HG02623 (cell line): ENCODE measurements around the gene NID1.
"Not testable (repeated sequence)": the region's sequence is repeated elsewhere in the genome, so short reads cannot be mapped to it uniquely, and the experiment has no call there.

Experiments used
- ATAC-seq: cut with Tn5 transposase; IDR thresholded peaks from one replicate; pipeline ENCODE4 v1.9.1; 2021; ENCODE audit warnings: moderate library complexity; ENCODE audit not compliant: unreplicated experiment

NID1 gene

GRCh38 chr1:236096660-236097482, 32.0 kb upstream of the NID1 start:
- ATAC-seq = not testable (repeated sequence)

- no peak for ATAC-seq
Observed at GRCh38 chr1:236095705-236096520, 31.0 kb upstream of the NID1 start.

GRCh38 chr1:236092899-236093298, 28.0 kb upstream of the NID1 start:
- ATAC-seq = no peak

- no peak for ATAC-seq
Observed at GRCh38 chr1:236091933-236092318, 27.0 kb upstream of the NID1 start.

DNA sequence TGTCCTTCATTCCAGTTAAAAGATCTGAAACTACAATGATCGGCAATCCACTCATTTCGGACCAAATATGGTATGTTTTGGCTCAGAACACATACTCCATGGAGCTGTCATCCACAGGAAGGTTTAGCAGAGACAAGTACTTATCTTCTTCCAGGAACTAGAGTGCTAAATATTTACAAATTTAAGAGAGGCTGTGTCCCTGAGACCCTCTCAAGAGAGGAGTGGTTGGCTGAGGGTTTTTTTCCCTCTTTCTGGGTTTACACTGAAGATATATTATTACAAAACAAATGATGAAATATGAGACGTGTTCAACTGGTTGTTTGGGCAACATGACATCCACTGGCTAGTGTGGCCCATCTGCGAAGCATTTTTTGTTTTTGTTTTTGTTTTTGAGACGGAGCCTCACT, 25.9 kb upstream of the NID1 start:
- ATAC-seq = no peak

- no peak for ATAC-seq
Observed at GRCh38 chr1:236089046-236089773, 24.3 kb upstream of the NID1 start.

DNA sequence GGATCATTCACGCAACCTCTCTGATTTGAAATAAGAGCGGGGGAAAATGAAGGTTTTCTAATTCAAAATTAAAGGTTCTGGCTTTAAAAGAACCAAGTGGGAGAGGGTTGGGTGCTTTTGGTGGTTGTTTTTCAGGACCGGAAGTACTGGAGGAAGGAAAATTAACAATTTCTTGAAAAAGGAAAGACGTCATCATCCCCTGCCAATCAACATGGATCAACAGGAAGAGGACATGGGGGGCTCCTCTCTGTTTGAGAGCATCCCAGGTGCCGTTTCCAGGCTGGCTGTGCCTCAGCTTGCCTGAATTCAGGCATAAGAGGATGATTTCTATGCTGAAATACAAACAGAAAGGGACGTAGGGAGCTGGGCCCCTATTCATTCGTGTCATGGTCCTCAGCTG, 21.6 kb upstream of the NID1 start:
- ATAC-seq = no peak

DNA sequence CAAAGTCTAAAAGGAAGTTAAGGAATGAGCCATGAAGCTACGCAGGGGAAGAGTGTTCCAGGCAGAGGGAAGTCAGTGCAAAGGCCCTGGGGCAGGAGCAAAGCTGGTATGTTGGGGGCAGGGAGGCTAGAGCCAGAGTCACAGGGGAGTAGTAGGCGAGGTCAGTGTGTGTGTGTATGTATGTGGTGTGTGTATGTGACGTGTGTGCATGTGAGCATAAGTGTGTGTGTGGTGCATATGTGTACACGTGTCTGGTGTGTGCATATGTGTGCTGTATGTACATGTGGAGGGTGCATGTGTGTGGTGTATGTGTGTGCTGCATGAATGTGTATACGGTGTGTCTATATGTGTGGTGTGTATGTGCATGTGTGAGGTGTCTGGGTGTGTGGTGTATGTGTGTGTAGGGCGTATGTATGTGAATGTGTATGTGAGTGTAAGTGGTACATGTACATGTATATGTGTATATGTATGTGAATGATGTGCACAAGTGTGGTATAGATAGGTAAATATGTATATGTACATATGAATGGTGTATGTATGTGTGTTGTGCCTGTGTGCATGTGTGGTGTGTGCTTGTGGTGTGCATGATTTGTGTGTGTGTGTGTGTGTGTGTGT, 20.8 kb upstream of the NID1 start:
- ATAC-seq = no peak

DNA sequence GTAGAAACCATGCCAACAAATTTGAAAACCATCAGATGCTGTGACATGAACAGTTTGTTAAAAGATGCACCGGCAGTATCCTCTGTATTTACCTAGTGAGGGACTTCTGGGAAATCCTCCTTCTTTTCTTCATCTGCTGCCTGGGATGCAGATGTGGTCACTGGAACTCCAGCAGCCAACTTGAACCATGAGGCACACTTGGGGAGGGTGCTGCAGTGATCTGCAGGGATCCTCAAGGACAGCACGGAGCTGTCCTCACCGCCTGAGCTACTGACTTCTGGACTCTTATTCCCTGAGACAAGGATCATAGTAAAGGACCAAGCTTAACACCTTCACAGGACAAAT, 19.5 kb upstream of the NID1 start:
- no peak for ATAC-seq

GRCh38 chr1:236083650-236084385, 18.9 kb upstream of the NID1 start:
- no peak for ATAC-seq

DNA sequence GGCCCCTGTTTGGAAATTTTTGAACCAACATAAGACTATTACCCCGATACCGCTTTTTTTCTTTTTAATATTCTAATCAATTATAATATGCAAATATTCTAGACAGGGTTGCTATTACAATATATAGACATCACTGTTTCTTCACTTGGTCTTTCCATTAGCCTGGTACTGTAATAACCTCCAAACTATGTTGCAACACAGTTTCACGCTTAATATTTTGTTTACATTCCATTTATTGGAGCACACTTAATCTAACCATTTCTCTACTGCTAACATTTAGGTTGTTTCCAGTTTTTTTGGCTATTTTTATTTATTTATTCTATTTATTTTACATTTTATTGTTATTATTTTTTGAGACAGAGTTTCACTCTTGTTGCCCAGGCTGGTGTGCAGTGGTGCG, 17.6 kb upstream of the NID1 start:
- ATAC-seq = no peak

- no peak for ATAC-seq
Observed at GRCh38 chr1:236081546-236082227, 16.8 kb upstream of the NID1 start.

DNA sequence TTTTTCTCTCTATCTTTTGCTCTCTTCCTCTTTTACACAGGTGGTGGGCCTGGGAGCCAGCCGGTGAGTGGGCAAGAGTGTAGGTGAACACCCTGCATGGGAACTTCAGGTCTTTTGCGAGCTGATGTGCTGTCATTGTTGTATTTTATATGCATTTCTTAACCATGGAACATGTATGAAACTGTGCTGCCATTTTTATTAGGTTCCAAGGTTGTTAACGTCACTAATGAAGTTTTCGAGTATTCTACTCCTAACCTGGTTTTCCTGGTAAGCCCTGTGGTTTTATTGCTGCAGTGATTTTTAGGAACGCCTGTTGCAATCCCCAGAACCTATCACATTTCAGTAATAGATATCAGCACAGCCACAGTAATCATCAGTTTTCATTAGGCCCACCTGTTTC, 14.8 kb upstream of the NID1 start:
- ATAC-seq = no peak

- no peak for ATAC-seq
Observed at GRCh38 chr1:236078993-236079392, 14.1 kb upstream of the NID1 start.

DNA sequence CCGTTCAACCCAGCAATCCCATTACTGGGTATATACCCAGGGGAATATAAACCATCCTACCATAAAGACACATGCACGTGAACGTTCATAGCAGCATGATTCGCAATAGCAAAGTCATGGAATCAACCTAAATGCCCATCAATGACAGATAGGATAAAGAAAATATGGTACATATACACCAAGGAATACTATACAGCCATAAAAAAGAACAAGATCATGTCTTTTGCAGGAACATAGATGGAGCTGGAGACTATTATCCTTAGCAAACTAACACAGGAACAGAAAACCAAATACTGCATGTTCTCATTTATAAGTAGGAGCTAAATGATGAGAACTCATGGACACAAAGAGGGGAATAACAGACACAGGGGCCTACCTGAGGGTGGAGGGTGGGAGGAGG, 13.2 kb upstream of the NID1 start:
- ATAC-seq = not testable (repeated sequence)

GRCh38 chr1:236075848-236076247, 11.0 kb upstream of the NID1 start:
- ATAC-seq = no peak

- no peak for ATAC-seq
Observed at GRCh38 chr1:236073307-236073897, 8.5 kb upstream of the NID1 start.

DNA sequence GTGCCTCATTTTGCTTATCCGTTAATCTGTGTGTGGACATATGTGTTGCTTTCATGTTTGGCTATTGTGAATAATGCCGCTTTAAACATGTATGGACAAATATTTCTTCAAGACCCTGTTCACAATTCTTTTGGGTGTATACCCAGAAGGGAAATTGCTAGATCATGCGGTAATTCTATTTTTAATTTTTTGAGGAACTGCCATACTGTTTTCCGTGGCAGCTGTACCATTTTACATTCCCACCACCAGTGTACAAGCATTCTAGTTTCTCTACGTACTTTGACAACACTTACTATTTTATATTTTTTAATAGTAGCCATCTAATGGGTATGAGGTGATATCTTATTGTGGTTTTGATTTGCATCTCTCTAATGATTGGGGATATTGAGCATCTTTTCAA, 7.1 kb upstream of the NID1 start:
- no peak for ATAC-seq

DNA sequence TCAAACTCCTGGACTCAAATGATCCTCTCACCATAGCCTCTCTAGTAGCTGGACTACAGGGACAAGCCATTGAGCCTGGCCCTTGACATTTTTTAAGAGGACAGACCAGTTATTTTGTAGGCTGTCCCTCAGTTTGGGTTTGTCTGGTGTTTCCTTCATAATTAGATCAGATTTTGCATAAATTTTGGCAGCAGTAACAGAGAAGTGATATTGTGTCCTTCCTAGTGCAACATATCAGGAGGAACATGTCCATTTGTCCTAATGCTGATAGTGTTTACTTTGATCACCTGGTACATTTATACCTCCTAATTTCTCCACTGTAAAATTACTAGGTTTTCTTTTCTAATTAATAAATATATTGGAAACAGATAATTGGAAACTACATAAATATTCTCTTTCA, 5.9 kb upstream of the NID1 start:
- ATAC-seq = no peak

- ATAC-seq = no peak
Observed at GRCh38 chr1:236069796-236070195, 4.9 kb upstream of the NID1 start.
